Hepatocyte (in vitro differentiated cells): ENCODE data around the gene ABL1. TPM values are rescaled to one million over a fixed set of nuclear protein-coding genes. Genes with fewer than 3 reads are reported as not detected.

Experiments
- DNase-seq: peaks from one replicate; pipeline ENCODE4 v3.0.0-alpha.2; 2016; ENCODE audit warnings: low spot score
- H2AFZ ChIP-seq: fragments of 200-600 bp; sonication (generic); 2 replicates; pipeline ENCODE4 v1.6.0; 2016; ENCODE audit warnings: antibody characterized with exemption, mild to moderate bottlenecking
- H3K27ac ChIP-seq: fragments of 200-600 bp; sonication (generic); 2 replicates; pipeline ENCODE4 v1.5.1; 2016; ENCODE audit warnings: mild to moderate bottlenecking
- H3K27me3 ChIP-seq: fragments of 200-600 bp; sonication (generic); 2 replicates; pipeline ENCODE4 v1.6.1; 2016
- H3K36me3 ChIP-seq: fragments of 200-600 bp; sonication (generic); replicated peaks from 2 replicates; pipeline ENCODE4 v1.5.1; 2016; ENCODE audit warnings: low read depth; ENCODE audit not compliant: insufficient read depth
- H3K4me1 ChIP-seq: fragments of 200-600 bp; sonication (generic); 2 replicates; pipeline ENCODE4 v1.5.1; 2016; ENCODE audit warnings: mild to moderate bottlenecking, moderate library complexity; ENCODE audit not compliant: insufficient read depth
- H3K4me2 ChIP-seq: fragments of 200-600 bp; sonication (generic); 2 replicates; pipeline ENCODE4 v1.6.0; 2016
- H3K4me3 ChIP-seq: fragments of 200-600 bp; sonication (generic); 2 replicates; pipeline ENCODE4 v1.5.1; 2016; ENCODE audit warnings: mild to moderate bottlenecking
- H3K79me2 ChIP-seq: fragments of 200-600 bp; sonication (generic); 2 replicates; pipeline ENCODE4 v1.6.0; 2017; ENCODE audit warnings: mild to moderate bottlenecking
- H3K9me2 ChIP-seq: fragments of 200-600 bp; sonication (generic); replicated peaks from 2 replicates; pipeline ENCODE4 v1.6.0; 2017; ENCODE audit warnings: mild to moderate bottlenecking; ENCODE audit not compliant: insufficient read depth
- H3K9me3 ChIP-seq: fragments of 200-600 bp; sonication (generic); 2 replicates; pipeline ENCODE4 v1.5.1; 2016; ENCODE audit warnings: low read depth, mild to moderate bottlenecking
- H4K20me1 ChIP-seq: fragments of 200-600 bp; sonication (generic); 2 replicates; pipeline ENCODE4 v1.6.0; 2016; ENCODE audit warnings: mild to moderate bottlenecking; ENCODE audit not compliant: insufficient read depth, poor library complexity, severe bottlenecking
- CTCF ChIP-seq: fragments of 200-600 bp; sonication (generic); IDR thresholded peaks from 2 replicates; pipeline ENCODE4 v1.5.1; 2016; ENCODE audit warnings: antibody characterized with exemption, mild to moderate bottlenecking; ENCODE audit not compliant: poor library complexity
- EZH2 ChIP-seq: fragments of 200-600 bp; sonication (generic); IDR thresholded peaks from 2 replicates; pipeline ENCODE4 v1.6.1; 2016; ENCODE audit warnings: antibody characterized with exemption, mild to moderate bottlenecking, borderline replicate concordance
- EZH2phosphoT487 ChIP-seq: fragments of 200-600 bp; sonication (generic); IDR thresholded peaks from one replicate; pipeline ENCODE4 v1.6.1; 2018; ENCODE audit warnings: antibody characterized with exemption, mild to moderate bottlenecking, low read depth, moderate library complexity; ENCODE audit not compliant: unreplicated experiment, severe bottlenecking
- WGBS: methylation state at CpG from one replicate; pipeline ENCODE4 v1.1.6; 2016; ENCODE audit warnings: low lambda C conversion rate; ENCODE audit errors: missing lambda C conversion rate; 5-methylcytosine and 5-hydroxymethylcytosine counted together
- polyA plus RNA-seq: library from polyadenylated mRNA; unstranded; fragments of >200 nt; fragmentation: Nextera tagmentation; extraction: Ambion mirVana; gene quantifications from 2 replicates; pipeline ENCODE4 v1.2.1, GENCODE V29; 2016
- total RNA-seq: library from RNA; depleted of rRNA; stranded (reverse); fragments of >200 nt; gene quantifications from 2 replicates; pipeline ENCODE4 v1.2.3, GENCODE V29; 2014

Gene ABL1
- total and polyA plus RNA-seq, 2 experiments from 2014 or later = 43.2 to 46.6 TPM

- Histone ChIP-seq H3K9me2 (no peaks in the 10 kb centered on the region), H3K4me3 (no peak overlapping the region), H3K4me1 (peaks cover 4% of the 10 kb centered on the region), H3K27me3 (no peaks in the 10 kb centered on the region), H3K4me2 (no peak overlapping the region), H4K20me1 (no peaks in the 10 kb centered on the region), H3K79me2 (no peaks in the 10 kb centered on the region), H3K27ac (no peak overlapping the region), H2AFZ (no peak overlapping the region), H3K9me3 (no peaks in the 10 kb centered on the region), H3K36me3 (no peaks in the 10 kb centered on the region)
- WGBS = 86% methylated on average over 28 of the region's 31 CpGs
- TF ChIP-seq EZH2 = no peak
- TF ChIP-seq EZH2phosphoT487 = no peak
- TF ChIP-seq CTCF = no peak
- no peak for DNase-seq
Observed at GRCh38 chr9:130921989-130922892, 87.2 kb downstream of the ABL1 start.

- Histone ChIP-seq H3K9me3 (no peaks in the 10 kb centered on the region), H2AFZ (no peak overlapping the region), H4K20me1 (no peaks in the 10 kb centered on the region), H3K27me3 (no peaks in the 10 kb centered on the region), H3K79me2 (no peaks in the 10 kb centered on the region), H3K4me1 (peaks cover 5% of the 10 kb centered on the region), H3K4me3 (no peak overlapping the region), H3K36me3 (no peaks in the 10 kb centered on the region), H3K27ac (no peak overlapping the region), H3K4me2 (no peak overlapping the region), H3K9me2 (no peaks in the 10 kb centered on the region)
- WGBS = 77% methylated on average over 16 of the region's 16 CpGs
- TF ChIP-seq EZH2phosphoT487 (no peak), EZH2 (no peak), CTCF (no peak)
- no peak for DNase-seq
Observed at GRCh38 chr9:130922893-130923610, 88.0 kb downstream of the ABL1 start.

- 93% methylated on average over 41 of the region's 42 CpGs for WGBS
- H3K36me3 ChIP-seq = no peaks in the 10 kb centered on the region
- H3K9me3 ChIP-seq = no peaks in the 10 kb centered on the region
- no peak overlapping the region for H2AFZ ChIP-seq
- H3K9me2 ChIP-seq = no peaks in the 10 kb centered on the region
- no peak overlapping the region for H3K27ac ChIP-seq
- no peak overlapping the region for H3K4me3 ChIP-seq
- no peak for DNase-seq
- no peaks in the 10 kb centered on the region for H3K79me2 ChIP-seq
- no peaks in the 10 kb centered on the region for H4K20me1 ChIP-seq
- peaks cover 12% of the 10 kb centered on the region for H3K4me1 ChIP-seq
- H3K27me3 ChIP-seq = no peaks in the 10 kb centered on the region
- H3K4me2 ChIP-seq = no peak overlapping the region
- TF ChIP-seq EZH2 (no peak), CTCF (no peak), EZH2phosphoT487 (no peak)
Observed at GRCh38 chr9:130923611-130924447, 88.8 kb downstream of the ABL1 start.
